H9 (cell line): ENCODE results near the gene APBA2. TPM values are rescaled to one million over a fixed set of nuclear protein-coding genes. Genes with fewer than 3 reads are reported as not detected.
A peak's percentile ranks its signal among the peaks of the same experiment; 100 is the strongest.

Source experiments
- DNase-seq: peaks from one replicate; pipeline ENCODE4 v3.0.0-alpha.2; 2017
- H2AFZ ChIP-seq: one replicate; pipeline ENCODE4 v1.6.1; 2013; ENCODE audit warnings: mild to moderate bottlenecking, low read length, control low read depth, moderate library complexity
- H2AK5ac ChIP-seq: 2 replicates; pipeline ENCODE4 v1.6.1; 2013; ENCODE audit warnings: low read length, control low read depth, mixed read lengths; ENCODE audit not compliant: insufficient read length
- H2BK120ac ChIP-seq: one replicate; pipeline ENCODE4 v1.6.1; 2013; ENCODE audit warnings: low read depth, mild to moderate bottlenecking, low read length, control low read depth, inconsistent platforms; ENCODE audit not compliant: poor library complexity, severe bottlenecking
- H2BK12ac ChIP-seq: 2 replicates; pipeline ENCODE4 v1.6.1; 2013; ENCODE audit warnings: low read length, control low read depth, mixed read lengths, low read depth; ENCODE audit not compliant: insufficient read length
- H2BK15ac ChIP-seq: 2 replicates; pipeline ENCODE4 v1.6.1; 2013; ENCODE audit warnings: low read depth, low read length, control low read depth
- H2BK20ac ChIP-seq: one replicate; pipeline ENCODE4 v1.6.1; 2013; ENCODE audit warnings: low read depth, mild to moderate bottlenecking, low read length, control low read depth, inconsistent platforms; ENCODE audit not compliant: poor library complexity, severe bottlenecking
- H2BK5ac ChIP-seq: 2 replicates; pipeline ENCODE4 v1.6.1; 2013; ENCODE audit warnings: low read length, control low read depth, mixed read lengths; ENCODE audit not compliant: insufficient read length
- H3K14ac ChIP-seq: 2 replicates; pipeline ENCODE4 v1.6.1; 2013; ENCODE audit warnings: low read length, control low read depth; ENCODE audit not compliant: insufficient read depth
- H3K18ac ChIP-seq: 2 replicates; pipeline ENCODE4 v1.6.1; 2013; ENCODE audit warnings: low read depth, mild to moderate bottlenecking, mixed read lengths, low read length, control low read depth; ENCODE audit not compliant: insufficient read length
- H3K23ac ChIP-seq: 2 replicates; pipeline ENCODE4 v1.6.1; 2013; ENCODE audit warnings: low read length, control low read depth, mixed read lengths, low read depth; ENCODE audit not compliant: insufficient read length
- H3K23me2 ChIP-seq: 2 replicates; pipeline ENCODE4 v1.6.1; 2013; ENCODE audit warnings: low read depth, mild to moderate bottlenecking, mixed read lengths, low read length, control low read depth; ENCODE audit not compliant: insufficient read length, poor library complexity, severe bottlenecking
- H3K27ac ChIP-seq: 2 replicates; pipeline ENCODE4 v1.5.1; 2013; ENCODE audit warnings: low read length, control low read depth, mixed read lengths, low read depth; ENCODE audit not compliant: insufficient read length
- H3K27me3 ChIP-seq: 2 replicates; pipeline ENCODE4 v1.6.1; 2013; ENCODE audit warnings: low read length, control low read depth, inconsistent platforms; ENCODE audit not compliant: insufficient read depth
- H3K4ac ChIP-seq: 2 replicates; pipeline ENCODE4 v1.6.1; 2013; ENCODE audit warnings: low read depth, mild to moderate bottlenecking, control low read depth, inconsistent platforms, low read length, moderate library complexity
- H3K4me1 ChIP-seq: 2 replicates; pipeline ENCODE4 v1.6.1; 2013; ENCODE audit warnings: low read length, control low read depth, inconsistent platforms; ENCODE audit not compliant: insufficient read depth
- H3K4me2 ChIP-seq: 2 replicates; pipeline ENCODE4 v1.6.1; 2013; ENCODE audit warnings: low read length, control low read depth, mixed read lengths; ENCODE audit not compliant: insufficient read length, insufficient read depth
- H3K56ac ChIP-seq: 2 replicates; pipeline ENCODE4 v1.6.1; 2013; ENCODE audit warnings: low read depth, mild to moderate bottlenecking, mixed read lengths, low read length, control low read depth; ENCODE audit not compliant: insufficient read length
- H3K79me1 ChIP-seq: 2 replicates; pipeline ENCODE4 v1.6.1; 2013; ENCODE audit warnings: low read depth, mild to moderate bottlenecking, moderate library complexity, low read length, control low read depth, inconsistent platforms; ENCODE audit not compliant: insufficient read depth, poor library complexity, severe bottlenecking
- H3K79me2 ChIP-seq: 2 replicates; pipeline ENCODE4 v1.6.1; 2013; ENCODE audit warnings: low read length, control low read depth, inconsistent platforms; ENCODE audit not compliant: insufficient read depth
- H3K9ac ChIP-seq: 2 replicates; pipeline ENCODE4 v1.6.1; 2013; ENCODE audit warnings: low read length, control low read depth, mixed read lengths; ENCODE audit not compliant: insufficient read length; ENCODE audit errors: extremely low read depth
- H3K9me3 ChIP-seq: one replicate; pipeline ENCODE4 v1.6.1; 2013; ENCODE audit warnings: low read depth, low read length, inconsistent platforms; ENCODE audit not compliant: control insufficient read depth
- H3T11ph ChIP-seq: one replicate; pipeline ENCODE4 v1.6.1; 2013; ENCODE audit warnings: mild to moderate bottlenecking, low read length, control low read depth, inconsistent platforms
- H4K20me1 ChIP-seq: one replicate; pipeline ENCODE4 v1.6.1; 2013; ENCODE audit not compliant: control insufficient read depth, insufficient read length, insufficient read depth
- H4K5ac ChIP-seq: 2 replicates; pipeline ENCODE4 v1.6.1; 2013; ENCODE audit warnings: low read depth, mild to moderate bottlenecking, mixed read lengths, low read length, control low read depth; ENCODE audit not compliant: insufficient read length
- H4K8ac ChIP-seq: replicated peaks from 2 replicates; pipeline ENCODE4 v1.6.1; 2013; ENCODE audit warnings: low read length, control low read depth, mixed read lengths, low read depth; ENCODE audit not compliant: insufficient read length
- H4K91ac ChIP-seq: 2 replicates; pipeline ENCODE4 v1.6.1; 2013; ENCODE audit warnings: low read depth, mild to moderate bottlenecking, moderate library complexity, mixed read lengths, low read length, control low read depth; ENCODE audit not compliant: insufficient read length
- H3K27ac Mint-ChIP-seq, 3 experiments: 2 replicates in 2 of 3; 3 replicates in 1 of 3; pipeline ENCODE4 v1.8.0; 2020 to 2021; ENCODE audit warnings: mixed read lengths in 3 of 3, mild to moderate bottlenecking in 1 of 3, moderate library complexity in 1 of 3
- H3K27me3 Mint-ChIP-seq: 2 replicates; pipeline ENCODE4 v1.8.0; 2021; ENCODE audit warnings: low read depth, mild to moderate bottlenecking, moderate library complexity, mixed read lengths
- H3K36me3 Mint-ChIP-seq, 3 experiments: 2 replicates in 2 of 3; 3 replicates in 1 of 3; pipeline ENCODE4 v1.8.0; 2020 to 2021; ENCODE audit warnings: low read depth in 3 of 3, mixed read lengths in 3 of 3; ENCODE audit not compliant: insufficient read depth in 1 of 3
- H3K4me1 Mint-ChIP-seq, 2 experiments: 2 replicates each; pipeline ENCODE4 v1.8.0; 2020; ENCODE audit warnings: mixed read lengths in 2 of 2
- H3K4me3 Mint-ChIP-seq, 2 experiments: 2 replicates in 1 of 2; 3 replicates in 1 of 2; pipeline ENCODE4 v1.8.0; 2020 to 2021; ENCODE audit warnings: mild to moderate bottlenecking in 2 of 2, mixed read lengths in 2 of 2, moderate library complexity in 1 of 2
- H3K9me3 Mint-ChIP-seq, 2 experiments: 2 replicates in 1 of 2; 3 replicates in 1 of 2; pipeline ENCODE4 v1.8.0; 2020; ENCODE audit warnings: mild to moderate bottlenecking in 2 of 2, mixed read lengths in 2 of 2, moderate library complexity in 1 of 2
- CTCF ChIP-seq: fragments of 200-600 bp; sonication (generic); conservative IDR thresholded peaks from 3 replicates; pipeline ENCODE4 v1.8.0; 2021; ENCODE audit warnings: antibody characterized with exemption, mild to moderate bottlenecking
- WGBS: extraction: QIAGEN DNeasy Blood & Tissue Kit; methylation state at CpG from one replicate; pipeline ENCODE4 v1.1.7; 2013; ENCODE audit warnings: missing lambda C conversion rate, low lambda C conversion rate, mixed read lengths; ENCODE audit not compliant: insufficient read length; ENCODE audit errors: extremely low coverage; 5-methylcytosine and 5-hydroxymethylcytosine counted together
- total RNA-seq: library from RNA; stranded (reverse); gene quantifications from 2 replicates; pipeline ENCODE4 v1.2.1, GENCODE V29; 2021

The APBA2 gene
- total RNA-seq, 1 experiment from 2014 or later, result 14.3 TPM

- H3K14ac ChIP-seq, result no peak overlapping the region
- no peak overlapping the region for H4K8ac ChIP-seq
- no peak overlapping the region for H2BK12ac ChIP-seq
- no peak for DNase-seq
- no peak overlapping the region for H2BK5ac ChIP-seq
- H4K91ac ChIP-seq, result no peak overlapping the region
- no peak overlapping the region for H2BK20ac ChIP-seq
- H2AK5ac ChIP-seq, result no peak overlapping the region
- peak overlapping the region in 1 of 3 experiments; percentile 28; a peak in 1 of 7 replicates for H3K27ac Mint-ChIP-seq
- H3K79me2 ChIP-seq, result no peaks in the 10 kb centered on the region
- no peak overlapping the region for H3K9ac ChIP-seq
- H3K23me2 ChIP-seq, result no peaks in the 10 kb centered on the region
- H3K4ac ChIP-seq, result no peak overlapping the region
- H3K56ac ChIP-seq, result no peak overlapping the region
- no CpG with 5 or more reads among the region's 9 CpGs for WGBS
- no peak overlapping the region for H3K27ac ChIP-seq
- peaks cover 3% of the 10 kb centered on the region; the same call in 1 of the 2 replicates for H3K4me1 ChIP-seq
- no peaks in the 10 kb centered on the region for H3K27me3 Mint-ChIP-seq
- TF ChIP-seq CTCF, result no peak
- H3K9me3 Mint-ChIP-seq, result no peaks in the 10 kb centered on the region
- no peaks in the 10 kb centered on the region for H3K79me1 ChIP-seq
- H3K9me3 ChIP-seq, result no peaks in the 10 kb centered on the region
- no peak overlapping the region for H2AFZ ChIP-seq
- H3K23ac ChIP-seq, result no peak overlapping the region
- no peak overlapping the region for H4K5ac ChIP-seq
- no peaks in the 10 kb centered on the region for H4K20me1 ChIP-seq
- H3K4me3 Mint-ChIP-seq, result peak overlapping the region in 1 of 2 experiments; percentile 65; a peak in 2 of 5 replicates
- H2BK15ac ChIP-seq, result no peak overlapping the region
- no peak overlapping the region for H3T11ph ChIP-seq
- no peak overlapping the region for H2BK120ac ChIP-seq
- H3K27me3 ChIP-seq, result no peaks in the 10 kb centered on the region
- H3K4me2 ChIP-seq, result no peak overlapping the region
- no peak overlapping the region for H3K18ac ChIP-seq
- peaks cover 0 to 4% (median 3%) of the 10 kb centered on the region in 3 experiments; a peak in 3 of 7 replicates for H3K36me3 Mint-ChIP-seq
- H3K4me1 Mint-ChIP-seq, result peaks cover 24 to 28% of the 10 kb centered on the region in 2 experiments
Observed at GRCh38 chr15:28917791-28918140, 32.0 kb downstream of the APBA2 start.
